Kidney tubule cell (primary cell): ENCODE results near the gene CCDC60.

Experiments used
- DNase-seq: peaks from one replicate; pipeline ENCODE4 v3.0.0-alpha.2; 2018; ENCODE audit warnings: low spot score

Gene CCDC60, protein sequence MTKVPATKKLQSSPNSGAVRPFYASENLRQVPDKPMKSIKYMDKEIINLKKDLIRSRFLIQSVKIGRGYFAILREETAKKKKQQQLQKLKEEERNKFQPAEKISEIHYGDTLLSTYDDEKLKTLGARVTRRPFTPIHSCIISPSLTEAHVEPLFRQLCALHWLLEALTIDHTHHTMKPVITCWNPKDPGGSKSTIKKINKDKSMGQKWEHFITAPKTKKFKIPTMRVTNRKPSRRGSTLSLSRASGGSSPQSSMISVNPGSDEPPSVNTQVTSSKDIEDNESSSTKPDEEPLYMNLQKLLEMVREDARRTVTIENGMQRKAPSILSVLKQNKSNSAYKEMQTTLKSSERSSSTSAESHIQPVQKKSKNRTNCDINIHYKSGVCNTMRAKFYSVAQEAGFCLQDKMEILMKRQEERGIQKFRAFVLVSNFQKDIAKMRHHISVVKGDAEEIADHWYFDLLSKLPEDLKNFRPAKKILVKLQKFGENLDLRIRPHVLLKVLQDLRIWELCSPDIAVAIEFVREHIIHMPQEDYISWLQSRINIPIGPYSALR

DNA sequence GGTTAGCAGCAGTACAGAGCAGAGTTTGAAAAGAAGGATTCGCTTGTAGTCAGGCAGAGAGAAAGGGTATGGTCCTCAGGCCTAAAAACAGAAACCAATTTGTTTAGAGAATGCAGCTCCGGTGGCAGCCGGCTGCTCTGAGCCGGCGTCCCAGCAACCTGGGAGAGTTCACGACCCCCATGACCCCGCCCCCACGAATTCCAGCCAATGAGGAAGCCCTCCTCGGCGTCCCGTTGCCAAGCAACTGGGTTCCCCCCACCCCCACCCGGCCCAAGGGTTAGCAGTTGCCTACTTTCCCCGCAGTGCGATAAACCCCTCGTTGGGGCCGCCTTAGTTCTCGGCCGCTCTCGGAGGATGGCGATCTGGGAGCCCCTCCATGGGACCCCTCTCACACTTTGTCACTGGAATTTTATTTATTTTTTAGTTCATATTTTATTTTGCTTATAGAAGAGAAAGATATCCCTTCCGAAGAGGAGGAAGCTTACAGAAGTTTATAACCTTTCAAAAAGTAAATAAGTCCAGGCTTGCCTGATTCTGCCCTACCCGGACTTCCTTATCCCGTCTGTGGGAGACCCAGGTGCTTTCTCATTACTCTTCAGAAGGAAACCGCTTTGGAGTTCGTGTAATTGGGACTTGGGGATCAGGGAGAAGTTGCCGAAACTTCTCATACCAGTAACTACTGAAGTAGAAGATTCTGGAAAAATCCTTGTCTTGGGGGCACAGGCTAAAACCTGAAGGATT lies at the start of gene CCDC60:
Gene CCDC60 (plus strand): TSS at position 300 of the 741 bp plus-strand sequence. CDS start 448 bp downstream, outside the sequence.
- no peak for DNase-seq

DNA sequence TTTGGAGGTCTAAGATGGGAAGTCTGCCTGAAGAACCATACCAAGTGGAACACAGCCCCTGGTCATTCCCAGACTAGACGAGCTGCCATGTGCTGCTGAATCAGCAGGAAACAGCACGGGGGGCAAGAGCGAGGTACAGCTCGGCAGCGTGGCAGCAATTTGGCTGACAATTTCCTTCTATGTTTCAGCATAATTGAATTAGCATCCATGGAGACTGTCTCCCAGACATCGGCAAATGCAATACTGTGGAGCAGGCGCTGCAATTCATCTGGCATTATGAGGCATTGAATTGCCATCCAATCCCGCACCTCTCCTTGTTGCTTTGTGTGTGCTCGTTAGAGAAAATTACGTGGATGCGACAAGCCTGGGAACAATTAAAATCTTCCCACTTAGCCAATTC lies 46.0 kb upstream of the CCDC60 start:
- no peak for DNase-seq

DNA sequence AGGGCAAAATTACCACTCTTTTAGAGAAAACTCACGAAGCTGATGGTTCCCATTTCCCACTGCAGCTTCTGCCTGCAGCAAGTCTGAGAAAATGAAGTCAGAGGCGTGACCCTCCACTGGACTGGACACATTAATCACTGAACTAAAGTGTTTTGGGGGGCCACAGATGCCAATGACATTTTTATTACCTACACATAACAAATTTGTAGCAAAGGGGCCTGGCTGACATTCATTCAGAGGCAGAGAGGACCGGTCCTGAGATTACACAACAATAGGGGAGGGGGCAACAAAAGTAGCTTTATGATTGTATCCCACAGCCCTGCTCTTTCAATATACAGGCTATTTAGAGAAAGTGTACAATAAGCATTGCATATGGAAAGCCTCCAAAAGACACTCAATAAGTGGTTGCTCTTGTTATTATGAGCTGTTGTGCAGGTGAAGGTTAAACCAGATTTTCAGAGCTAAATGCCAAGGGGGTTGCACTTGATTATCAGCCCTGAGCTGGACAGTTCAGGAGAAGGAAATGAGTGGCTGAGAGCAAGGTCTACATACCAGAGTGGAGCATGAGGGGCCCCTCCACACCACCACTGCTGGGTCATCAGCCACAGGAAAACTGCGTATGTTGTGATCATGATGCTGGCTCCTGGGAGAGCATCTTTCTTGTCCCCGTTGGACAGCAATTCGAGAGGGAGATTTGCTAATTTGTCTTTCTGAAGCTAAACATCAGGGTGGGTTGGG lies 41.5 kb upstream of the CCDC60 start:
- no peak for DNase-seq

DNA sequence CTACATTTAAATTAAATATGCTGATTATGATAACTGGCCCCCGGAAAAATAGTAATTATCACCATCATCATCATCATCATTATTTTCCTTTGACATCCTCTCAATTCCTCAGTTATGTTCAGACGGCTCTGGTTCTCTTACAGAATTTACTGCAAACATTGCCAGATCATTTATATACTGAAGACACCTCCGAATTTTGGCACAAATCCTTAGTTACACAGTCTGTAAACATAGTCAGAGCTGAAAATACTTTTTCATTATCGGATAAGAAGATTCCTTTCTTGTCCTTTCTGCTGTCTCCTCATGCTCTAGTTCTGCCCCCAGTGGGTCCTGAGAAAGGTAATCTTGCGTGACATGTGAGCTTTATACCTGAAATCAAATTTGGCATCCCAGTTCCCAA lies 40.3 kb upstream of the CCDC60 start:
- no peak for DNase-seq

DNA sequence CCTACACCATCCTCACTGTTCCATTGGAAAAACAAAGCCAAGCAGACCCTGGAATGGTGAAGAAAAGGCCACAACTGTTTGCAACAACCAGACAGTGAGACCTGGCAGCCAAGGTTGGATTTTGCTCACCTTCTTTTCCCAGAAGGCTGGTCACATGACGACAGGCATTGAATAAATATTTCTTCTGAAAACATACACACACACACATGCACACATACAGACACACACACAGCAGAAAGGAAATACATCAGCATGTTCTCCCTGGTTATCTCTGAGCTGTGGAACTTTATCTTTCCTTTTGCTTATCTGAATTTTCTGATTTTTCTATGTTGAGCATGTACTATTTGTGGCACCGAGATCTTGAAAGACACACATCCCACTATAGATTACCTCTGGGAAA lies 38.0 kb upstream of the CCDC60 start:
- no peak for DNase-seq

DNA sequence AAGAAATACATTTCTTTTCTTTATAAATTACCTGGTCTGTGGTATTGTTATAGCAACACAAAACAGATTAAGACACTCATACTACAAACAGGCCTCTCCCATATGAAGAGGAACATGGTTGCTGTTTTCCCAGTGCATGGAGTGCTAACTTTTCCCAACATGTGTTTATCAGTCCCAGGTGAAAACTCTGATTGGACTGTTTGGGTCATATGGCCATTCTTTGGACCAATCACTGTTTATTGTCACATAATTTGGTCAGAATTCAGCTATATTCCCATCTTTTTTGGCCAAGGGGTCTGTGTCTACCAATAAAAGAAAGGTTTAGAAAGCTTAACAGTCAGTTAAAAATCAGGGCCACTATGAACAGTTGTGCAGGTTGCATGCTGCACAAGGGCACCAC lies 35.4 kb upstream of the CCDC60 start:
- no peak for DNase-seq

DNA sequence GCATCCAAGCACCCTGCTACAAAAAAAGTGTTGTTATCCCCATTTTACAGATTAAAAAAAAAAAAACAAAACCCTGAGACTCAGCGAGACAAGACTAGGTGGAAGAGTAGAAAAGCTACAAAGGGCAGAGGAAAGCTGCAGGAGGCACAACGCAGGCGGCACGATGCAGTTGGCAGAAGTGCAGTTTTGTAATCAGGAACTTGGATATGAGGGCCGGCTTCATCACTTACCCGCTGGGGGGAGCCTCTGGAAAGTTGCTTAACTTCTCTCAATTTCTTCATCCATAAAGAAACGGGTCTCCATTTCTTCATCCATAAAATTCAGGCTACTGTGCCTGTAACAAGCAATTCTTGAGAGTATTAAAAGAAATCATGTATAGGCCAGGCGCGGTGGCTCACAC lies 33.1 kb upstream of the CCDC60 start:
- no peak for DNase-seq

DNA sequence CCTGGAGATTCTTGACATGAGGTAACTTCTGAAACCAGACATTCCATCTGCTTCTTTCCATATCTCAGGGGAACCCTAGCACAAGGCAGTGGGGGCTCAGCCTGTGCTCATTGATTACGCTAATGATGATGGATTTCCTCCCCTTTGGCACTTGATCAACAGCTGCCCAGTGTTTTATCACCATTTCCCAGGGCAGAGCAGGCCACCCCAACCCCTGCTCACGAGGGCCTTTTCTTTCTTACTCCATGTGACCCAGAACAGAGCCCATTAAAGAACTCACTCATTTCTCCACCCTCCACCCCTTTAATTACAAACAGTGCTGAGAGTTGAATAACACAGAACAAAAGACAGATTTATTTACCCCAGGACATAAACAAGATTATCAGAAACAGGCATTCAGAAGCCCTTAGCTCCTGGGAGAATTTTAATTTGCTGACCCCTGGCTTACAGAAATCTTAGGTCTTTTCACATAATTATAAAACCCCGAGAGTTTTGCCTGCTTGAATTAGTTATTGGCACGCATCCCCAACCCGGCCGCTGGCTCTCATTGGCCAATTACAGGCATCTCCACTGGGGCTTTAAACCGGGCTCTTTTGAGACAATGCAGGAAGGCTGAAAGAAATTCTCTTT lies 32.0 kb upstream of the CCDC60 start:
- no peak for DNase-seq

DNA sequence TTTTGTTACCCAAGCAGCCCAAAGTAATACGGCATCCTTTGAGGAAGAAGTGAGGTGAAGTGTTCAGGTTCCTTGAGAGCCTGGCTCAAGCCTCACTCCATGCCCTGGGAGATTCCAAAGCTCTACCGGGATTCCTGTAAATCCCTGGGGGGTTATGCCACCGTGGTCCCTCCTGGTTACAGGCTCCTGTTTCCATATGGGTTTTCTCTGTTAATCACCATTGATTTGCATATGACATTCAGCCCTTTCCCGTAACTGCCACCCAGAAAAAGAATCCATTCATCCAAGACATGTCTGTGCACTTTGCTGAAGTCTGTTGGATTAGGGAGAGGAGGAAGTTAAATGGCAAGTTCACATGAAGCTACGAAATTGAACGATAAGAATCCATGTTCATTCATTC lies 27.9 kb upstream of the CCDC60 start:
- DNase-seq = no peak

DNA sequence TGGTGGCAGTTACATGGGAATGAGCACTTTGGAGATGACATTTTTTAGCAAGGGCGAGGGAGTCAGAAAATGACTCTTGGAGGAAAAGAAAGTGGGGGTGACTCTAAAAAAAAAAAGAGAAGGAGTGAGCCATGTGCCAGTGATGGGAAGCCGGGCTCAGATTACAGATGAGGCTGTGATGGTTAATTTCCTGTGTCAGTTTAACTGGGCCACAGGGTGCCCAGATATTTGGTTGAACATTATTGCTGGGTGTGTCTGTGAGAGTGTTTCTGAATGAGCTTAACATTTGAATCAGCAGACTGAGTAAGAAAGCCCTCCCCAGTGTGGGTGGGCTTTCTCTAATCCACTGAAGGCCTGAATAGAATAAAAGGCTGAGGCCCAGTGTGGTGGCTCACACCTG lies 26.8 kb upstream of the CCDC60 start:
- DNase-seq = no peak

DNA sequence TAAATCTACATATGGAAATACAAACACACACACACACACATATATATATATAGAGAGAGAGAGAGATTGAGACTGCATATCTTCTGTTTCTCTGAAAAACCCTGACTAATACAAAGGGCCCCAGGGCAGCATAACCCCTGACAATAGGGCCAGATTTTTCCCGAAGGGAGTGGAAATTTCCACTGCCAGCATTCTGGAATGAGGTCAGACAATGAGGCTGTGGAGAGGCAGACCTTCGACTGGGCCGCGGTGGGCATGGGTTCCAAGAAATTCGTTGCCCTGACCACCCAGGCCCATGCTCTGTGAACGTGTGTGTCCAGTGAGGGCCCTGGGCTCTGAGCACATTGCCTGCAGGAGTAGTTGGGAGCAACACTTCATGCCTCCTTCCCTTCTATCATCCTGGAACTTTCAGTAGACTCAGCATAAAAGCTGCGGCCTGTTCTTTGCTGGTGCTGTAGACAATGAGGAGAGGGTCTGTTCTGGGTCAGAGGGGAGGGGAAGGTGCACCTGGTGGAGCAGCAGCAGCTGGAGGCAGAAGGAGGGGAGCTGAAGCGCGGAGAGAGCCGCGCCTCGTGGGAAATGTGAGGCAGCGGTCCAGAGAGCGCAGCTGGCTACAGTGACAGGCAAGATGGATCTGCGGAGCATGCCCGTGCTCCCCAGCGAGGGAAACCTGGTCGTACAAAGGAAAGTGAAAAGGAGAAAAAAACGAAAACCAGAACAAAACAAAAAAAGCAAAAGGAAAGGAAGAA lies 25.6 kb upstream of the CCDC60 start:
- DNase-seq = no peak

DNA sequence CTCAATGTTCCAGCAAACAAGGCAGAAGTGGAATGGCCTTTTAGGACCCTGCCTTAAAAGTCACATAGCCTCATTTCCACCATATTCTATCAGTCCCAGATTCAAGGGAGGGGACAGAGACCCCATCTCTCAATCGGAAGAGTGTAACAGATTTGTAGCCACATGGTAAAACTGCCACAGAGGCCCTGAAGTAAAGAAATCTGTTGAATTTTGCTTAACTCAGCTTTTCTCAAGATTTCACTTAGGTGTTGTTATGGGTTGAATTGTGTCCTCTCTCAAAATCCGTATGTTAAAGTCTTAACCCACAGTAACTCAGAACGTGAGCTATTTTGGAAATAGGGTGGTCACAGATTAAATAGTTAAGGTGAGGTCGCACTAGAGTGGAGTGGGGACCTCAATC lies 22.7 kb upstream of the CCDC60 start:
- DNase-seq = no peak

DNA sequence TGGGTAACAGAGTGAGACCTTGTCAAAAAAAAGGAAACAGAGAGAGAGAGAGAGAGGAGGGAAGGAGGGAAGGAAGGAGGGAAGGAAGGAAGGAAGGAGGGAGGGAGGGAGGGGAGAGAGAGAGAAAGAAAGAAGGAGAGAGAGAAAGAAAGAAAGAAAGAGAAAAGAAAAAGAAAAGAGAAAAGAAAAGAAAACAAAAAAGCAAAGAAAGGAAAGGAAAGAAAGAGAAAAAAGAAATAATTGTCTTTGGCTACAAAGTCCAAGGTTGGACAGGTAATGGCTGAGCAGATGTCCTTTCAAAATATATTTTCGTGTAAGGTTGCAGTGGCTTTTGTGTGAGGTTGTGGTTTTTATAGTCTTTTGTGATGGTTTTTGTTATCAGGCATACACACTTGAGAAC lies 21.6 kb upstream of the CCDC60 start:
- DNase-seq = no peak

DNA sequence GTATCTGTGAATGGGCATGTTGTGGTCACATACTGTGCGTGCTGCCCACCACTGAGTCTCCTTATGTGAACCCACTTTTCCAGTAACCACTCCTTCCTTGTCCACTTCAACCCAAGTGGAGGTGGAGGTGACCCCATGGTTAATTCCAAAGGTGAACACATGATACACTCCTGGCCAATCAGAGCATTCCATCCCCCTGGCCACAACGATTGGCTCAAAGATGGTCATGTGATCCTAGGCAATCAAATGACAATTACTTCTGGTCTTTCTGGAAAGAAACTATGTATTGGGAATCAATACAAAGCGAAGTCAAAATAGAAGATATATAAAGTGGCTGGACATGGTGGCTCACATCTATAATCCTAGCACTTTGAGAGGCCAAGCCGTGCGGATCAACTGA lies 20.2 kb upstream of the CCDC60 start:
- DNase-seq = no peak

DNA sequence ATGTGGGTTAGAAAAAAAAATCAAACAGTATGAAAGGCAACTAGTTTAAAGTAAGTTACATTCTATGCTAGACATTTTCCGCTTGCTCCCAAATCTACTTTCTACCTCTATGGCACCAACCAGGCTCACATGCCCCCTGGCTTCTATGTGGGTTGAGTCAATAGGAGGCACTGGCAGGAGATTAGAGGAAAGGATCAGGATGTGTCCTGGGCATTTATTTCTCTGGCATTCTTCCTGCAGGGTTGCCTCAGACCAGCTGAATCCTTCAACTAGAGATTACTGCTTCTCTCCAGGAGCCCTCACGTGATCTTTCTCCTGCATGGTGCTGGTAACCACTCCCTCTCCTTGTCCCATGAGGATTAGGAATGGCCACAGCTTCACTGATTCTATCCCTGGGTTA lies 14.9 kb upstream of the CCDC60 start:
- no peak for DNase-seq

DNA sequence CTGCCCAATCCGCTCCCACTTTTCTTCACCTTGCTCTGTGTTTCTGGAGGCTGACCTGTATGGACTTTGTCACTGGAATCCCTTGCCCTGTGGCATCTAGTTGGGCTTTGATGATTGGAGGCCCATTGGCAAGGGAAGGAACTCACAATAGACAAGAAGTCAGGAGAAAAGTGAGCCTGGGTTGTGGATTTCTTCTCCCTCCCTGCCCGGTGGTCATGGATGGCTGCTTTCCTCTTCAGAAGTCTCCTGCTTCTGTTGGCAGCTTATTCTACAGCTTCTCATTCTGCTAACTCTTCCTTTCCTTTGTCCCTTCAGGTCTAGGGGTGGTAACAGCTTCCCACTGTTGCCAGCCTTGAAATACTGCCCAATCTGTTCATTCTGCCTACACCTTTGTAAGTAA lies 13.9 kb upstream of the CCDC60 start:
- no peak for DNase-seq

DNA sequence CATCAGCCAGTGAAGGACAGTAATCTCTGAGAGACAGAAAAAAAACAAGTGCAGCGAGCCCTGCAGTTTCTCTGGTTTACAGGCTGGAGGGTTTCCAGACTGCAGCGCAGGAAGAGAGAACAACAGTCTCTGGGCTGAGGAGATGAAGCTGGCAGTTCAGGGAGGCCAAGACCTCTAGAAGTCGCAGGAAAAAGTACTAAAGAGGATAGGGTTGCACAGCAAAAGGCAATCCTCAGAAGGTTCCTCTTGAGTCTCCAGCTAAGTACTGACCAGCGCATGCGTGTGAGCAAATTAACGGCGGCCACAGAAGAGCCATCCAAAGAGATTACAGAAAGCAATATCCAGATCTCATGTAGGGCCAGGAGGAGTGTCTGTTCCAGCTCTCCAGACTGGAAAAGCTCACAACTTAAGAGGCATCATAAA lies 12.2 kb upstream of the CCDC60 start:
- no peak for DNase-seq

DNA sequence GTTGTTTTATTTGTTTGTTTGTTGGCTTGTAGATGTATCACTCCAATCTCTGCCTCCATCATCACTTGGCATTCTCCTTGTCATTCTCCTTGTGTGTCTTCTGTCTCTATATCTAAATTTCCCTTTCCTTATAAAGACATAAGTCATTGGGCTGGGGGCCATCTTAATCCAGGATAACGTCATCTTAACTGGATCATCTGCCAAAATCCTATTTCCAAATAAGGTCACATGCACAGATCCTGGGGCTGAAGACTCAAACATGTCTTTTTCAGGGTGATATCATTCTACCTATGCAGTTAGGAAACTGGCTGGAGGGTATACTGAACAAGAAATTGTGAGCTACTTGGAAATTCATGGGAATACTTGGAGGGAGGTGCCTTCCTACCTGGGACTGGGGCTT lies 8.7 kb upstream of the CCDC60 start:
- DNase-seq = no peak

DNA sequence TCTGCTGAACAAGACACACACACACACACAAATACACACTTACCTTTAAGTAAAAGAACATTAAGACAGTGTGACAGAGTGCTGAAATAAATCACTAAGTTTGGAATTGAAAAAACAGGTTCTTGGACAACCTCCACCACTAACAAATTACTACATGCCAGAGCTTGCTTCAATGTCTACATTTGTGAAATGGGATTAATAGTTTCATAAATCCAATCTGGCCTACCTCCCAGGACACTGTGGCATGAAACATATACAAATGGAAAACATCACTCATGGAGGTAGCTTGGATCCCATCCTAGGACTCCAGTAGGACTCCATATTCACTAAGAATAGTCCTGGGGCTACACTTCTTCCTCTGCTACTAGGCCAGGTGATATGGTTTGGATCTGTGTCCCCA lies 8.2 kb upstream of the CCDC60 start:
- no peak for DNase-seq

DNA sequence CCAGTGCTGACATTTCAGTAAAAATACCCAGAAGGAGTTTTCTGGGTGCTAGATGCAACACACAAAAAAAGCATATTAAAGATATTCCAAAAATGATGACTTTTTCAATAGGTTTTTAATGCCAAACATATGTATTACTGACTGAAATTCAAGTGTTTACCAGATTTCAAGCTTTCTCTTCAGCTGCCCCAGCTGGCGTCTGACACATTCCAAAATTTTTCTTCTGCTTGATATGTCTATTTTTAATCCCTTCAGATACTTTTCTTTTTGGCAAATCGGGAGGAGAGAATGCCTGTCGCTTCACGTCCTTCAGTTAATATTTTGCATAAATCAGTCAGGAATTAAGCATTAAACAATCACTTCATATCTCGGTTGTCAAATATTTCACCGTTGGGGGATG lies 7.1 kb upstream of the CCDC60 start:
- DNase-seq = no peak

DNA sequence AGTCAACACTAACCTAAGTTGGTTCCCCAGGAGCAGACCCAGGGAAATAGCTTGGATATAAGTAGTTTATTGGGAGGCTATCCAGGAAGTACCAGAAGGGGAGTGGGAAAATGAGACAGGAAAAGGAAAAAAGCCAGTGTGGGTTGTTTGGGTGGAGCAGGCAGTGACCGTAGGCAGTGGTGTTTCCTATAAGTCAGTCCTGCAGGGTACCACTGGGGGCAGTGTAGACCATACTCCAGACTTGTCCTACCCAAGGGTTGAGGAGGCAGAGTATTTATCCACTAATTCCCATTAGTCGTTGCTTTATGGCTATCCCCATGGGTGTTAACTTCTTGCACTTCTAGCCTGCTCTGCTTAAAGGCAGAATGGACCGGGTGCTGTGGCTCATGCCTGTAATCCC lies 6.4 kb upstream of the CCDC60 start:
- DNase-seq = no peak
